G401.6 (cell line): ENCODE results near the gene VCP.

Experiments used
- FAIRE-seq: peaks from 2 replicates; lab custom pipeline; 2012; peaks lifted over from hg19 to GRCh38; lab: Jason Lieb, UNC

VCP gene

GRCh38 chr9:35014517-35014916, 57.9 kb downstream of the VCP start:
- FAIRE-seq = no peak

- no peak for FAIRE-seq
These were observed 62.0 kb downstream of the VCP start for GRCh38 chr9:35010351-35010958.
